Inferior parietal cortex (tissue), 1 donor: ENCODE measurements around the gene PIP4K2C.

Source experiments
- DNase-seq: peaks from one replicate; pipeline ENCODE4 v3.0.0-alpha.2; 2016; ENCODE audit errors: extremely low spot score

The PIP4K2C gene

GRCh38 chr12:57621497-57622292, 30.7 kb downstream of the PIP4K2C start:
- DNase-seq, result no peak

GRCh38 chr12:57622293-57623245, 31.6 kb downstream of the PIP4K2C start:
- DNase-seq, result no peak

- DNase-seq, result no peak
These were observed 32.4 kb downstream of the PIP4K2C start for GRCh38 chr12:57623385-57623784.

- DNase-seq, result no peak
These were observed 32.9 kb downstream of the PIP4K2C start for GRCh38 chr12:57623811-57624390.

- DNase-seq, result no peak
These were observed 33.6 kb downstream of the PIP4K2C start for GRCh38 chr12:57624441-57625220.

GRCh38 chr12:57625261-57626032, 34.5 kb downstream of the PIP4K2C start:
- DNase-seq, result no peak

- no peak for DNase-seq
These were observed 35.3 kb downstream of the PIP4K2C start for GRCh38 chr12:57626111-57626920.

GRCh38 chr12:57626921-57627445, 36.0 kb downstream of the PIP4K2C start:
- no peak for DNase-seq

- DNase-seq, result no peak
These were observed 36.7 kb downstream of the PIP4K2C start for GRCh38 chr12:57627501-57628279.

GRCh38 chr12:57628280-57629191, 37.5 kb downstream of the PIP4K2C start:
- no peak for DNase-seq

GRCh38 chr12:57629897-57630471, 39.0 kb downstream of the PIP4K2C start:
- no peak for DNase-seq

GRCh38 chr12:57630891-57631433, 40.0 kb downstream of the PIP4K2C start:
- no peak for DNase-seq

- DNase-seq, result no peak
These were observed 40.6 kb downstream of the PIP4K2C start for GRCh38 chr12:57631566-57632072.

GRCh38 chr12:57632073-57632957, 41.3 kb downstream of the PIP4K2C start:
- no peak for DNase-seq

GRCh38 chr12:57632958-57633840, 42.2 kb downstream of the PIP4K2C start, which contains the start of gene B4GALNT1:
Gene B4GALNT1 (minus strand): TSS chr12:57633201. CDS start chr12:57632132, 1,069 bp downstream.
- DNase-seq, result peak; percentile 70
